ENCODE measurements around the gene MED29. TPM values are rescaled to one million over a fixed set of nuclear protein-coding genes. Genes with fewer than 3 reads are reported as not detected.

MED29 gene
- total and polyA plus RNA-seq, 2 of the 13 experiments (the other 11 are each of a cell fraction or from before 2014, with no cell fraction given): 14.0 to 19.7 TPM

- peak; percentile 85; the same call in 1 of the 2 replicates for TF ChIP-seq SAFB2 (CRISPR knock-in tag; IDR thresholded peaks at IDR 0.05; ENCODE audit: borderline replicate concordance, low read depth)
- no peak for TF ChIP-seq MNT (IDR thresholded peaks at IDR 0.05)
- TF ChIP-seq SP5 (CRISPR knock-in tag; IDR thresholded peaks at IDR 0.05; ENCODE audit: borderline replicate concordance, low read depth): peak; percentile 6; the same call in 1 of the 2 replicates
- TF ChIP-seq MTERF4 (CRISPR knock-in tag; IDR thresholded peaks at IDR 0.05): peak; percentile 80; the same call in 1 of the 2 replicates
- TF ChIP-seq TCF12 (IDR thresholded peaks at IDR 0.05): no peak
- TF ChIP-seq TCF12 (CRISPR knock-in tag; IDR thresholded peaks at IDR 0.05): no peak
- 0 out of 2 replicates have a peak, but pooled peaks have one; percentile 61 for TF ChIP-seq ZSCAN12 (CRISPR knock-in tag; IDR thresholded peaks at IDR 0.05)
- TF ChIP-seq MED8 (CRISPR knock-in tag; IDR thresholded peaks at IDR 0.05; ENCODE audit: insufficient replicate concordance): no peak
- TF ChIP-seq ZNF687 (CRISPR knock-in tag; IDR thresholded peaks at IDR 0.05): peak; percentile 75
- peak; percentile 71 for TF ChIP-seq ZKSCAN5 (CRISPR knock-in tag; IDR thresholded peaks at IDR 0.05)
- 0 out of 2 replicates have a peak, but pooled peaks have one; percentile 29 for TF ChIP-seq POGK (CRISPR knock-in tag; conservative IDR thresholded peaks at IDR 0.05)
- TF ChIP-seq LRRFIP1 (CRISPR knock-in tag; conservative IDR thresholded peaks at IDR 0.05): 0 out of 2 replicates have a peak, but pooled peaks have one; percentile 42
- 0 out of 2 replicates have a peak, but pooled peaks have one; percentile 68 for TF ChIP-seq ARNT2 (CRISPR knock-in tag; IDR thresholded peaks at IDR 0.05; ENCODE audit: low read depth)
- TF ChIP-seq ESRRA (CRISPR knock-in tag; IDR thresholded peaks at IDR 0.05; ENCODE audit: low read depth): 0 out of 2 replicates have a peak, but pooled peaks have one; percentile 13
- peak; percentile 51 for TF ChIP-seq FOXO1 (CRISPR knock-in tag; IDR thresholded peaks at IDR 0.05)
Observed at GRCh38 chr19:39406656-39407409, 15.7 kb downstream of the MED29 start, which contains the start of gene ZFP36 (continued).

All from HepG2 (cell line).